Ascending aorta (tissue), 2 donors: ENCODE results near the gene NFS1. TPM values are rescaled to one million over a fixed set of nuclear protein-coding genes. Genes with fewer than 3 reads are reported as not detected.
"Not testable (repeated sequence)": the region's sequence is repeated elsewhere in the genome, so short reads cannot be mapped to it uniquely, and the experiment has no call there.

Source experiments
- DNase-seq, 2 donors: peaks; one replicate each; pipeline ENCODE4 v3.0.0-alpha.2; 2019; ENCODE audit warnings: low spot score in 2 of 2
- H3K27ac ChIP-seq, 2 donors: fragments of 200-600 bp; sonication (generic); one replicate each; pipeline ENCODE4 v1.5.1; 2016 to 2017; ENCODE audit warnings: mild to moderate bottlenecking in 1 of 2
- H3K27me3 ChIP-seq: fragments of 200-600 bp; sonication (generic); one replicate; pipeline ENCODE4 v1.5.1; 2017
- H3K36me3 ChIP-seq, 2 donors: fragments of 200-600 bp; sonication (generic); one replicate each; pipeline ENCODE4 v1.5.1; 2016
- H3K4me1 ChIP-seq, 2 donors: fragments of 200-600 bp; sonication (generic); one replicate each; pipeline ENCODE4 v1.5.1; 2016 to 2017; ENCODE audit warnings: mild to moderate bottlenecking in 1 of 2
- H3K4me3 ChIP-seq, 2 donors: fragments of 200-600 bp; sonication (generic); one replicate each; pipeline ENCODE4 v1.5.1; 2016 to 2017; ENCODE audit warnings: mild to moderate bottlenecking in 1 of 2
- H3K9me3 ChIP-seq, 2 donors: fragments of 200-600 bp; sonication (generic); one replicate each; pipeline ENCODE4 v1.5.1; 2016
- CTCF ChIP-seq, 3 experiments: fragments of 200-600 bp in 2 of 3; fragments of 450-650 bp in 1 of 3; sonication (generic) in 2 of 3; IDR thresholded peaks; one replicate each; pipeline ENCODE4 v1.5.1; 2016 to 2019; ENCODE audit warnings: antibody characterized with exemption in 3 of 3, mild to moderate bottlenecking in 1 of 3, moderate library complexity in 1 of 3
- intact Hi-C: fragments of 100-400 bp; cut with DNase I; formaldehyde crosslinking; loops from one replicate; pipeline ENCODE4 v1.15.1; 2023
- total RNA-seq: library from RNA; depleted of rRNA; stranded (reverse); fragments of >200 nt; gene quantifications from one replicate; pipeline ENCODE4 v1.1.0, GENCODE V29; 2016

NFS1 gene
- 62.2 TPM for total RNA-seq

GRCh38 chr20:35699127-35699956 lies at the start of gene NFS1, which contains the start of gene ROMO1:
NFS1 (minus strand) TSS chr20:35699352; CDS start chr20:35699288, 64 bp downstream.
ROMO1 (plus strand) TSS chr20:35699405; CDS start chr20:35699633, 228 bp downstream.
- no peaks in the 10 kb centered on the region for H3K27me3 ChIP-seq
- peaks cover 20 to 52% of the 10 kb centered on the region in 2 donors for H3K36me3 ChIP-seq
- intact Hi-C loops, result loop anchor here (2.0 to 5.0 kb wide), 4 partner anchors 35 to 185 kb away; partner anchors contain the start of genes CPNE1, ERGIC3 and RBM12
- DNase-seq, result peak; percentile 37 to 92
- peak within 1 kb of the TSS; percentile 87 to 94 for H3K4me3 ChIP-seq
- H3K9me3 ChIP-seq, result no peaks in the 10 kb centered on the region
- H3K4me1 ChIP-seq, result peaks cover 3 to 21% of the 10 kb centered on the region in 2 donors
- TF ChIP-seq CTCF (IDR thresholded peaks at IDR 0.05), result peak; percentile 4 to 35 (median 20)
- H3K27ac ChIP-seq, result peak within 1 kb of the TSS; percentile 96

GRCh38 chr20:35744492-35744841 lies 45.3 kb upstream of the NFS1 start:
- intact Hi-C loops, result loop anchor here (5.0 to 10.0 kb wide), 2 partner anchors 42 to 1040 kb away; partner anchors contain the start of gene TP53INP2
- not testable (repeated sequence) for H3K4me3 ChIP-seq

GRCh38 chr20:35743693-35744491 lies 44.7 kb upstream of the NFS1 start:
- H3K27me3 ChIP-seq, result no peaks in the 10 kb centered on the region
- peak overlapping the region in 1 of 2 donors; percentile 61 for H3K4me3 ChIP-seq
- no peak for TF ChIP-seq CTCF (IDR thresholded peaks at IDR 0.05)
- DNase-seq, result no peak
- peaks cover 6 to 19% of the 10 kb centered on the region in 2 donors for H3K36me3 ChIP-seq
- intact Hi-C loops, result loop anchor here (5.0 to 10.0 kb wide), 2 partner anchors 42 to 1039 kb away; partner anchors contain the start of gene TP53INP2
- H3K4me1 ChIP-seq, result peaks cover 5 to 19% of the 10 kb centered on the region in 2 donors
- no peaks in the 10 kb centered on the region for H3K9me3 ChIP-seq
- peak overlapping the region; percentile 90 to 97 for H3K27ac ChIP-seq

More at GRCh38 chr20:35744492-35744841, 45.3 kb upstream of the NFS1 start:
- peak overlapping the region; percentile 90 to 97 for H3K27ac ChIP-seq
- peaks cover 4 to 14% of the 10 kb centered on the region in 2 donors for H3K4me1 ChIP-seq
- not testable (repeated sequence) for H3K9me3 ChIP-seq, H3K27me3 ChIP-seq, DNase-seq
- peaks cover 5 to 13% of the 10 kb centered on the region in 2 donors for H3K36me3 ChIP-seq

- H3K27ac ChIP-seq, result peak overlapping the region; percentile 90 to 97
- H3K4me1 ChIP-seq, result peaks cover 10 to 28% of the 10 kb centered on the region in 2 donors
- no peak for DNase-seq
- intact Hi-C loops, result loop anchor here (1.0 to 10.0 kb wide), 6 partner anchors 28 to 1038 kb away; partner anchors contain the start of genes CPNE1, RBM12 and TP53INP2
- no peaks in the 10 kb centered on the region for H3K27me3 ChIP-seq
- H3K36me3 ChIP-seq, result peaks cover 16 to 27% of the 10 kb centered on the region in 2 donors
- H3K4me3 ChIP-seq, result peak overlapping the region; percentile 61 to 63
- no peaks in the 10 kb centered on the region for H3K9me3 ChIP-seq
- TF ChIP-seq CTCF (IDR thresholded peaks at IDR 0.05), result no peak
These were observed 43.8 kb upstream of the NFS1 start for GRCh38 chr20:35742741-35743523.

- Histone ChIP-seq H3K4me1 (peaks cover 10 to 28% of the 10 kb centered on the region in 2 donors), H3K36me3 (peaks cover 24 to 35% of the 10 kb centered on the region in 2 donors), H3K27me3 (no peaks in the 10 kb centered on the region), H3K4me3 (peak within 1 kb of the TSS; percentile 84 to 86), H3K27ac (peak within 1 kb of the TSS; percentile 99 to 100), H3K9me3 (no peaks in the 10 kb centered on the region)
- peak; percentile 98 to 100 for DNase-seq
- intact Hi-C loops, result loop anchor here (1.0 to 10.0 kb wide), 6 partner anchors 29 to 1037 kb away; partner anchors contain the start of genes CPNE1, RBM12 and TP53INP2
- TF ChIP-seq CTCF (IDR thresholded peaks at IDR 0.05), result peak; percentile 22 to 50 (median 42)
These were observed 43.0 kb upstream of the NFS1 start, which contains the start of gene RBM39 for GRCh38 chr20:35741892-35742740. RBM39 (minus strand) TSS chr20:35742260; CDS start chr20:35740874, 1,386 bp downstream.
